Astrocyte of the cerebellum (primary cell): ENCODE measurements around the gene IL36RN.

Experiments used
- DNase-seq: peaks from one replicate; pipeline ENCODE4 v3.0.0-alpha.2; 2011; ENCODE audit warnings: low read depth
- H3K4me3 ChIP-seq: 2 replicates; pipeline ENCODE4 v1.5.1; 2011; ENCODE audit warnings: mild to moderate bottlenecking, low read depth, low read length, moderate library complexity
- CTCF ChIP-seq: IDR thresholded peaks from 2 replicates; pipeline ENCODE4 v1.5.1; 2012; ENCODE audit warnings: low read length, low read depth, moderate library complexity, mild to moderate bottlenecking; ENCODE audit errors: missing control alignments
- in situ Hi-C: cut with HindIII; loops from 2 replicates; pipeline ENCODE4 v1.10.0; 2017; ENCODE audit warnings: low sequenced_read_pairs

Gene IL36RN

GRCh38 chr2:113039719-113040118 lies 19.3 kb upstream of the IL36RN start:
- H3K4me3 ChIP-seq, result no peak overlapping the region
- in situ Hi-C loops, result no loop called here
- TF ChIP-seq CTCF, result no peak
- no peak for DNase-seq

- in situ Hi-C loops, result no loop called here
- no peak for DNase-seq
- no peak for TF ChIP-seq CTCF
- no peak overlapping the region for H3K4me3 ChIP-seq
These were observed 17.1 kb upstream of the IL36RN start for GRCh38 chr2:113041871-113042270.

- TF ChIP-seq CTCF, result no peak
- in situ Hi-C loops, result no loop called here
- DNase-seq, result no peak
- H3K4me3 ChIP-seq, result no peak overlapping the region
These were observed 12.5 kb upstream of the IL36RN start for GRCh38 chr2:113046465-113046864.

- in situ Hi-C loops, result no loop called here
- H3K4me3 ChIP-seq, result no peak overlapping the region
- TF ChIP-seq CTCF, result no peak
- DNase-seq, result no peak
These were observed 7.8 kb upstream of the IL36RN start for GRCh38 chr2:113050921-113051895.

GRCh38 chr2:113052396-113052917 lies 6.5 kb upstream of the IL36RN start, which contains the start of gene IL36B:
Gene IL36B (minus strand): TSS chr2:113052867.
- in situ Hi-C loops, result no loop called here
- no peak for DNase-seq
- no peak for TF ChIP-seq CTCF

GRCh38 chr2:113053666-113054065 lies 5.3 kb upstream of the IL36RN start:
- no peak for DNase-seq
- in situ Hi-C loops, result no loop called here
- TF ChIP-seq CTCF, result no peak
- no peak overlapping the region for H3K4me3 ChIP-seq

More at GRCh38 chr2:113052396-113052917, 6.5 kb upstream of the IL36RN start, which contains the start of gene IL36B:
- no peak within 1 kb of the TSS for H3K4me3 ChIP-seq
